GM18517 (cell line): ENCODE measurements around the gene SLC9A6.
"Not testable (repeated sequence)": the region's sequence is repeated elsewhere in the genome, so short reads cannot be mapped to it uniquely, and the experiment has no call there.

Experiments used
- ATAC-seq: cut with Tn5 transposase; IDR thresholded peaks from one replicate; pipeline ENCODE4 v1.9.1; 2021; ENCODE audit warnings: mild to moderate bottlenecking, moderate library complexity; ENCODE audit not compliant: unreplicated experiment

Gene SLC9A6

DNA sequence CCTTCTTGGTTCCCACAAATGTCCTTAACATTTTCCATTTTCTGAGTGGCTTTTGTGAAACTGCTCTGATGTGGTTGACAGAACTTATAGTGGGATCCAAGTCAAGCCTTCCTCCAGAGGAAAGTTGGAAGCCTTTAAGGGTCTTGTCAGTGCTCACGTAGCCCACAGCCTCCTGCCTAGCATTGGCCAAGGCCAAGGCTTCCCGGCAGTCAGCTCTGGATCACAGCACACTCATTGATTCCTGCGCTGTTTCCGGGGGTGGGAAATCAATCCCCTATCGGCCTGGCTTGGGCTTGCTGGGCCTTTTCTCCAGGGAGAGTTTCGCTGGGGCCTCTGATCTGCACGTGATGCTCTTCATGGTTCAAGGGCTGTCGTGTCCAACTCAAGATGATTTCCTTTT is 76.1 kb downstream of the SLC9A6 start:
- no peak for ATAC-seq

DNA sequence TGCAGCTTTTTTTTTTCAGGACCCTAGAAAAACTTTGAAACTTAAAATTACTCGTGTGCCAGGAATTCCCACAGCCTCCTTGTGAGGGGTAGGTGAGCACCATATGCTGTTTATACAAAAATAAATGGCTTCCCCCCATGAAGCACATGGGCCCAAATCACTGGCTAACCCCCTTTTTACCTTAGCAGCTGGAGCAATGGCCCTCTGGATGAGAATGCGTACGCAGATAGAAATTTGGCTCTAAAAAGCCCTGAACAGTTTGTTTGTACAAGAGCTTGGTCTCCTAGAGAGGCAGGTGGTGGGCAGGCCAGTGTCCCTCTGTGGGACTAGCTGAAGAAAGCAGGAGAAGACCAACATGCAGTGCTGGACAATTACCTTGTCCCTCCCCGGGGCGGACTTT is 76.5 kb downstream of the SLC9A6 start:
- no peak for ATAC-seq

DNA sequence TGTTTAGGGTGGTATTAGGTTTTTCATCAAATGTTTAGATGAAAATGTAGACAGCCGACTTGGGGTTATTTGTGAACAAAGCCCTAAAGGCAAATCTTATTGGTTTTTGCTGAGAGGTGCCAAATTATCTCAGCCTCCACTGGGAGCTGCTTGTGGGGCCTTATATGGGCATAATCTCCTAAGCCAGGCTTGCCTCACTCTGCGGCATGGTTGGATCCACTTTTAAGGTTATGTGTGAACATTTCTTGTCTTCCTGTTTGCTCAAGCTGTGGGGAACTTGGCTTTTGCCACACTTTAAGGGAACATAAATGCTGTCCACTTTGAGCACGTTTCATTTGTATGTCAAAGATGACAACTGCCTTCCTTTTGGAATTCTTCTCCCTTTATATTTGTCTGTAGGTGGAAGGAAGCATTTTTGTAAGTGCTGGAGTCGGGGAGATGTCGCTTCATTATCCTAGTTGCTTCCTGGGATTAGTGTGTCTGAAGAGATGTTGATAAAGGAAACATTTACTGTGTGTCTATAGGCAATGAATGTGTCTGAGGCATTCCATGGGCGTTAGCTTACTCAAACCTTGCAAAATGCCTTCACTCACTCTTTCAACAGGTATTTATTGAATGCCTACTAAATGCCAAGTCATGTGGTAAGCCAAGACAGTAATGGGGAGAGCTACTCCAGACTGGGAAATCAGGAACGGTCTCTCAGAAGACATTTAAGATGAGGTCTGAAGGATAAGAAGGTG is 78.3 kb downstream of the SLC9A6 start:
- ATAC-seq: no peak

DNA sequence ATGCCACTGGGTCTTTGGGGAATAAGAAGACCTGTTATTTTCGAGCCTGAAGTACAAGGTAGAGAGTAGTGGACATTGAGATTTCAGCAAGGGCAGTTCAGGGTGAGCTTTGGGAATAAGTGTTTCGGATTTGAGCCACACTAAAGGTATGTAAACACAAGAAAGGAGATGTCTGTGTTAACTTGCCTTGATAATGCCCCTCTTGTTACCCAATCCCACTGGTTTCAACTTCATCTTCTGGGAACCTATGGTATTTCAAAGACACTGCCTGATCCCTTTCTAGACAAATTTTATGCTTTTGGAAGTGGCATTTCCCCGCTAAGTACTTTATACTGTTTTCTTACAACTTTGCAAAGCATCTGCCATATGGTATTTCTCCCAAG is 79.4 kb downstream of the SLC9A6 start:
- ATAC-seq: no peak

DNA sequence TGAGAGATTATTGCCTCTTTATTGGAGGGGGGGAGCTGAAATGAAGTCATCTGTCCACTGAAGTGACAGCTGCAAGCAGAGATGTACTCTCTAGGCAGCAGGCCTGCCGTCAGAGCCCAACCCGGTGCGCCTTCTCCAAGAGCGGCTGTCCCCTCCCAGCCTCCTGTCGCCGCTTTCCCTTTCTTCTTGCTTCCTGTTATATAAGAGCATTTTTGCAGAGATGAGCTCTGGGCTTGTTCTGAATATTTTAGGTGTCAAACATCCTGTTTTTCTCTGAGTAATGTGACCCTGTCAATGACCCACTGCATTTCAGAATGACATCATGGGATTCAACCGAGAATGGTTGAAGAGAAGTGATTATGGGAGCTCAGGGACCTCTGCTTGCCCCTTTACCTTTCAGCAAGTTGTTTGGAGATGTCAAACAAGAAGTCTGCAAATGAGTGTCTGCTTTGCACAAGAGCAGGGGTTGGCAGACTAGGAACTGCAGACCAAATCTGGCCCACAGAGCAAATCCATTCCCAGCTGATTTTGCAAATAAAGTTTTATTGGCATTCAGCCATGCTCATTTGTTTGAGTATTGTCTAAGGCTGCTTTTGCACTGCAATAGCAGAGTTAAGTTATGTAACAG is 79.9 kb downstream of the SLC9A6 start:
- ATAC-seq: no peak

DNA sequence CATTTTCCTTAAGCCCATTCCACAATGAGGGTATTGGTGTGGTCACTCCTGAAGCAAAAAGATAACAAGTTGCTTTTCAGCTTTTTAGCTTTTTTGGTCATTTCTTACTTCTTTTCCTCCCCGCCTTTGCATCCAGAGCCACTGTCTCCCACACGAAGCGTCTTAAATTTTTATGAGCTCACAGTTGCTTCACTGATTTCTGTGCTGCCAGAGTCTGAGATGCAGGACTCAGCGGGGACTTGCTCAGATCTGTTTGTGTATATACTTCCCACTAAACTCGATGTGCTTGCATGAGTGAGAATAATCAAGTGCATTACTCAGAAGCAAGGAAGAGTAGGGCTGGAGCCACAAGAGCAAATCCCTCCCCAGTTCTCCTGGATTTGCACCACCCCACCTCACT is 81.9 kb downstream of the SLC9A6 start:
- no peak for ATAC-seq

DNA sequence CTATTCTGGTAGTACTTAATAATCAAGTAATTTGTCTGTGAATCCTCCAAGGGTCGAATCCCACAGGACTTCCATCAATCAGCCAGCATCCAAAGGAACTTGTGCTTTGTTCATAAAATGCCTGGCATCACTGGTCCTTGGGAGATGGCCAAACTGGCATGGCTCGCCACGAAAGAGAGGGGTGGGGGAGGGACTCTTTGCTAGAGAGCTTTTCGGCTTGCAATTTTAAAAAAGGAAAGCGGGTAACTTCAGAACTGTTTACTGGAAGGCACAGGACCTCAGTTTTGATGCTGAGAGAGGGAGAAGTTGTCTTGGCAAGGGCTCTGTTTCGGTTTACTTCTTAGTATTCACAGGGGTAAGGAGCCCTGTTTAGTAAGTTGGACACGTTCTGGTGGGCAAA is 82.7 kb downstream of the SLC9A6 start:
- no peak for ATAC-seq

DNA sequence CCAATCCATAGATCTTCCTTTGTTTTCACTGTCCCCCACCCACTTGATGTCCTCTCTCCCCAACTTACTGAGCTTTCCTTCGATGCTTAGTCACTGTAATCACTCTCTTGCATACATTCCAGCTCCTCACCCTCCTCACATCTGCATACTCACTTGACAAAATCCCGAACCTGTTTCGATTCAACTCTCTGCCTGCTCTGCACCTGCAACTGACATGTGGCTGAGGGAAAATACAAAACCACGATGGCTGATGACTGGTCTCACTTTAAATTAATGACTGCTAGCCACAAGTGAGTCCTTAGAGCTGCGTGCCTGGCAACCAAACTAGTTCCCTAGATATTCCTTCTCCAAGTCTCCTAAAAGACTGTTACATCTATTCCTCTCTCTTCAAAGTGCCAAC is 91.7 kb downstream of the SLC9A6 start:
- no peak for ATAC-seq

DNA sequence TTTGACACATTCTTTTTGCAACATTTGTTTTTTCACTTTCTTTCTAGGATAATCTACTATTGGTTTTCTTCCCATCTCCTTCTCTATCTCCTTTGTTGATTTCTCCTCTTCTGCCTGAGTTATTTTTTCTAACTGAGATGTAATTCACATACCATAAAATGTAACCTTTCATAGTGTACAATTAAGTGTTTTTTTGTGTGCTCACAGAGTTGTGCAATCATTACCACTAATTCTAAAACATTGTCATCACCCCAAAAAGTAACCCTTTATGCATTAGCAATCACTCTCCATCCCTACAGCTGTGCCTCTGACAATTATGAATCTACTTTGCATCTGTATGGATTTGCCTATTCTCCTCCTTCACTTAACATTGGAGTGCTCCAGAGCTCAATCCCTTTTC is 95.5 kb downstream of the SLC9A6 start:
- no peak for ATAC-seq

DNA sequence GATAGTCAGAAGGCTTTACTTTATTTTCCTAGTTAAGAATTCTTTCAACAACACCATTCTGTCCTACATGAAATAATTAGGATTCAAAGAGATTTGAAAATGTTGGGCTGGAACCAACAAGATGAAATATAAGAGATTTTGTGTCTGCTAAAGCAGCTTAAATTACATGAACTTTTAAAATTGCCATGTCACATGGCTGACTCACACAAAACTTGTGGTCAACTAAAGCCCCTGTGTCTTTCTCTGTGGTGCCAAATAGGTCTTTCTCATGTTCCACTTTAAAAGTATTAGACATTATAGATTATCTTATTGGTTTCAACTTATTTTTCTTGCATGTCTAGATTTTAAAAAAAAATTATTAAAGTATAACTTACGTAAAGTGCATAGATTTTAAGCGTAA is 101.3 kb downstream of the SLC9A6 start:
- no peak for ATAC-seq

DNA sequence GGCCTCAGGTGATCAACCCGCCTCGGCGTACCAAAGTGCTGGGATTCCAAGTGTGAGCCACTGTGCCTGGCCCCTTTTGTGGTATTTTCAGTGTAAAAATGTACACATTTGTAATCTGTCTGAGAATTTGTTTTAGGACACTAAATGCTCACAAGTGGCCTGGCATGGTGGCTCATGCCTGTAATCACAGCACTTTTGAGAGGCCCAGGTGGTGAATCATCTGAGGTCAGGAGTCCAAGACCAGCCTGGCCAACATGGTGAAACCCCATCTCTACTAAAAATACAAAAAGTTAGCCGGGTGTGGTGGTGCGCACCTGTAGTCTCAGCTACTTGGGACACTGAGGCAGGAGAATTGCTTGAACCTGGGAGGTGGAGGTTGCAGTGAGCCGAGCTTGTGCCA is 106.7 kb downstream of the SLC9A6 start:
- not testable (repeated sequence) for ATAC-seq

DNA sequence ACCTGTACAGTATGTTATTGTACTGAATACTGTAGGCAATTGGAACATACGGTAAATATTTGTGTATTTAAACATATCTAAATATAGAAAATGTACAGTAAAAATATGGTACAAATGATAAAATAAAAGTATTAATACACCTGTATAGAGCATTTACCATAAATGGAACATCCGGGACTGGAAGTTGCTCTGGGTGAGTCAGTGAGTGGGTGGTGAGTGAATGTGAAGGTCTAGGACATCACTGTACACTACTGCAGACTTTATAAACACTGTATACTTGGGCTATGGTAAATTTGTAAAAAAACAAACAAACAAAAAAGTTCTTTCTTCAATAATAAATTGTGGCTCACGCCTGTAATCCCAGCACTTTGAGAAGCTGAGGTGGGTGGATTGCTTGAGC is 109.7 kb downstream of the SLC9A6 start:
- no peak for ATAC-seq
